Measurements from ENCODE around the gene CDPF1. TPM values are rescaled to one million over a fixed set of nuclear protein-coding genes. Genes with fewer than 3 reads are reported as not detected.
"Not testable (repeated sequence)": the region's sequence is repeated elsewhere in the genome, so short reads cannot be mapped to it uniquely, and the experiment has no call there.

The CDPF1 gene
- total RNA-seq, 1 donor from 2014 or later = 10.9 TPM

GRCh38 chr22:46226577-46226976 is 23.5 kb downstream of the CDPF1 start:
- intact Hi-C loops (cut with micrococcal nuclease) = no loop called here

- intact Hi-C loops (cut with micrococcal nuclease) = no loop called here
Measured at GRCh38 chr22:46225631-46226030, 24.5 kb downstream of the CDPF1 start.

GRCh38 chr22:46224898-46225290 is 25.2 kb downstream of the CDPF1 start:
- intact Hi-C loops (cut with micrococcal nuclease) = no loop called here

GRCh38 chr22:46224044-46224897 is 25.8 kb downstream of the CDPF1 start:
- intact Hi-C loops (cut with micrococcal nuclease) = no loop called here

- intact Hi-C loops (cut with micrococcal nuclease) = no loop called here
Measured at GRCh38 chr22:46220921-46221320, 29.2 kb downstream of the CDPF1 start.

- intact Hi-C loops (cut with micrococcal nuclease) = no loop called here
Measured at GRCh38 chr22:46219636-46220035, 30.5 kb downstream of the CDPF1 start.

GRCh38 chr22:46214616-46215015 is 35.5 kb downstream of the CDPF1 start:
- intact Hi-C loops (cut with micrococcal nuclease) = no loop called here

- intact Hi-C loops (cut with micrococcal nuclease) = no loop called here
Measured at GRCh38 chr22:46214149-46214548, 35.9 kb downstream of the CDPF1 start.

- intact Hi-C loops (cut with micrococcal nuclease) = no loop called here
Measured at GRCh38 chr22:46213052-46213451, 37.0 kb downstream of the CDPF1 start.

- intact Hi-C loops (cut with micrococcal nuclease) = no loop called here
Measured at GRCh38 chr22:46212195-46212594, 37.9 kb downstream of the CDPF1 start.

GRCh38 chr22:46209262-46209661 is 40.8 kb downstream of the CDPF1 start:
- intact Hi-C loops (cut with micrococcal nuclease) = no loop called here

GRCh38 chr22:46203601-46203980 is 46.5 kb downstream of the CDPF1 start:
- intact Hi-C loops (cut with micrococcal nuclease) = no loop called here

- intact Hi-C loops (cut with micrococcal nuclease) = no loop called here
Measured at GRCh38 chr22:46202897-46203600, 47.0 kb downstream of the CDPF1 start.

GRCh38 chr22:46201059-46201757 is 48.9 kb downstream of the CDPF1 start:
- intact Hi-C loops (cut with micrococcal nuclease) = no loop called here

GRCh38 chr22:46198806-46199205 is 51.3 kb downstream of the CDPF1 start:
- intact Hi-C loops (cut with micrococcal nuclease) = not testable (repeated sequence)

GRCh38 chr22:46198274-46198673 is 51.8 kb downstream of the CDPF1 start:
- intact Hi-C loops (cut with micrococcal nuclease) = no loop called here

GRCh38 chr22:46196278-46196677 is 53.8 kb downstream of the CDPF1 start:
- intact Hi-C loops (cut with micrococcal nuclease) = no loop called here

GRCh38 chr22:46195487-46196165 is 54.5 kb downstream of the CDPF1 start:
- intact Hi-C loops (cut with micrococcal nuclease) = no loop called here
